Activated CD4-positive, alpha-beta T cell treated with anti-CD3 and anti-CD28 coated beads, Interleukin-2, amount 10 ng/mL, durations not matched to agents 24 days and 14 days (primary cell): ENCODE measurements around the gene PIP5KL1. TPM values are rescaled to one million over a fixed set of nuclear protein-coding genes. Genes with fewer than 3 reads are reported as not detected.

Experiments used
- DNase-seq: peaks from one replicate; pipeline ENCODE4 v3.0.0; 2022
- H3K27ac Mint-ChIP-seq: one replicate; pipeline ENCODE4 v1.8.0; 2022; ENCODE audit warnings: mild to moderate bottlenecking, mixed read lengths
- H3K27me3 Mint-ChIP-seq: one replicate; pipeline ENCODE4 v1.8.0; 2022; ENCODE audit warnings: mixed read lengths
- H3K36me3 Mint-ChIP-seq: one replicate; pipeline ENCODE4 v1.8.0; 2022; ENCODE audit warnings: low read depth, mild to moderate bottlenecking, mixed read lengths
- H3K4me1 Mint-ChIP-seq: one replicate; pipeline ENCODE4 v1.8.0; 2021; ENCODE audit warnings: mixed read lengths
- H3K4me3 Mint-ChIP-seq: one replicate; pipeline ENCODE4 v1.8.0; 2022; ENCODE audit warnings: mild to moderate bottlenecking, moderate library complexity, mixed read lengths
- H3K9me3 Mint-ChIP-seq: one replicate; pipeline ENCODE4 v1.8.0; 2021; ENCODE audit warnings: mixed read lengths
- intact Hi-C: fragments of 100-400 bp; cut with micrococcal nuclease; formaldehyde crosslinking; loops from one replicate; pipeline ENCODE4 v1.15.1; 2023
- total RNA-seq: library from RNA; stranded (reverse); gene quantifications from 2 replicates; pipeline ENCODE4 v1.2.3, GENCODE V29; 2022

PIP5KL1 gene
- total RNA-seq, 1 donor from 2014 or later: 0.89 TPM

DNA sequence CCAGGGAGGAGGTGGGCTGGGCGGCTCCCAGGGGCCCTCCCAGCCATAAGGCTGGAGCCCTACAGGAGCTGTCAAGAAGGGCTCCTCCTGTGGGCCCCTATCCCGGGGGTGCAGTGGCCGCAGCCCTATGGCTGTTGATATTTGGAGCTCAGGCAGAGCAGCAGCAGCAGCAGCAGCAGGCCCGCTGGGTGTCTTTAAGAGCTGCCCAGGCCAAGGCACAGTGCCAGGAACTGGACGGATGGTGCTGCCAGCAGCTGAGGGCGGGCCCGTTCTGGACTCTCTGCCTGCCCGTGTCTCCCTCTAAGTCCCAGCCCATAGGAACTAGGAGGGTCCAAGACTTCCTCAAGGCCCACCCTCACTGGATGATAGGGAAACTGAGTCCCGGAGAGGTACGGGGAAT lies 56.7 kb downstream of the PIP5KL1 start:
- Mint-ChIP-seq H3K27me3 (no peaks in the 10 kb centered on the region), H3K27ac (no peak overlapping the region), H3K36me3 (peaks cover 4% of the 10 kb centered on the region), H3K9me3 (no peaks in the 10 kb centered on the region), H3K4me3 (no peak overlapping the region), H3K4me1 (no peaks in the 10 kb centered on the region)
- intact Hi-C loops: no loop called here
- no peak for DNase-seq

GRCh38 chr9:127873223-127873691 lies 57.3 kb downstream of the PIP5KL1 start:
- H3K27me3 Mint-ChIP-seq: no peaks in the 10 kb centered on the region
- DNase-seq: no peak
- no peaks in the 10 kb centered on the region for H3K4me1 Mint-ChIP-seq
- H3K4me3 Mint-ChIP-seq: no peak overlapping the region
- H3K27ac Mint-ChIP-seq: no peak overlapping the region
- intact Hi-C loops: no loop called here
- H3K9me3 Mint-ChIP-seq: no peaks in the 10 kb centered on the region
- H3K36me3 Mint-ChIP-seq: peaks cover 1% of the 10 kb centered on the region

DNA sequence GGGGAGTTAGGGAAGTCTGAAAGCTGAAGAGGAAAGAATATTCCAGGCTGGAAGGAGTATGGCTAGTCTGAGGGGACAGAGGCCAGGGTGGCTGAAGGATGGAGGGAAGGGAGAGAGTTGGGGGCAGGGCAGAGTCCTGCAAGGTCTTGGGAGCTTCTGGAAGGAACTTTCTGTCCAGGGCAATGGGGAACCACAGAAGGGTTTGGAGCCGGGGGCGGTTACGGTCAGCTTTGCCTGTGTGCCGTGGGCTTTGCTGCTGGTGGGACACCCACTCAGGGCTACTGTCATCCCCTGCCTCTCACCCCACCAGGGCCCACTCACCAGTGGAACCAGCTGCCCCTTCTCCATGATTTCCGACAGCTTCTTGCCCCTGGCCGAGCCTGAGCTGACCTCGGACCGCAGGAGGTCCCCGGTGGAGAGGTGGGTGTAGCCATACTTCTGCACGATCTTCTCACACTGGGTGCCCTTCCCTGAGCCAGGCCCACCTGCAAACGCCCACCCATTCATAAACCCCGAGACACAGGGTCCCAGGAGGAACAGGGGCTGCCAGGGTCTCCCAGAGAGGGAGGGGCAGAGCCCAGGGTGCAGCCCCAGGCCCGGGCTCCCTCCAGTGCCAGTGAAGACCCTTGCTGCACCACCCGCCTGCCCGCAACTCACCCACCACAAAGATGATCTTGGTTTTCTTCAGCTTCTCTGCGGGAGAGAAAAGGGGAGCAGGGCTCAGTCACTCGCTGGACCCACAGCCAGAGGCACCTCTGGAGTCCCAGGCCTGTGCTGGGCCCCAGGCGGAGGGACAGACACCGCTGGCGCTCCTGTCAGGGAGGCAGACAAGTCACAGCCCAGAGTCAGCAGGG lies 58.0 kb downstream of the PIP5KL1 start:
- Mint-ChIP-seq H3K4me1 (no peaks in the 10 kb centered on the region), H3K4me3 (no peak overlapping the region), H3K27ac (no peak overlapping the region), H3K9me3 (no peaks in the 10 kb centered on the region), H3K36me3 (no peaks in the 10 kb centered on the region), H3K27me3 (no peaks in the 10 kb centered on the region)
- intact Hi-C loops: no loop called here
- no peak for DNase-seq

DNA sequence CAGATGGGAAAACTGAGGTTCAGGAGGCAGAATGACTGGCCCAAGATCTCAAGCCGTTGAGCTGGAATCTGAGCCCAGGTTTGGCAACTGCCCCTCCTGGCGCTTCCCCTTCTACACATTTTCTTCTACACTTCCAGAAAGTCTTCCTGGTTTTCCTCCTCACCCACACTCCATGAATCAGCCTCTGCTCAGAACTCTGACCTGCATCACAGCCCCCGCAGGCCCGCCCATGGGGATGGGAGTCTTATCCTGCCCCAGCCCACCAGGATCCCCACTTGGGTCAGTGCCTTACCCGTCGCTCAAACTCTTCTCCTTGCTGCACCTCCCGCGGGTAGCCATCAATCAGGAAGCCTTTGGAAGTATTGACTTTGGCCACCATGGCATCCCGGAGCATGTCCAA lies 59.0 kb downstream of the PIP5KL1 start:
- no peak for DNase-seq
- no peaks in the 10 kb centered on the region for H3K4me1 Mint-ChIP-seq
- intact Hi-C loops: no loop called here
- H3K9me3 Mint-ChIP-seq: no peaks in the 10 kb centered on the region
- no peaks in the 10 kb centered on the region for H3K27me3 Mint-ChIP-seq
- H3K36me3 Mint-ChIP-seq: no peaks in the 10 kb centered on the region
- no peak overlapping the region for H3K4me3 Mint-ChIP-seq
- no peak overlapping the region for H3K27ac Mint-ChIP-seq

GRCh38 chr9:127870887-127871286 lies 59.7 kb downstream of the PIP5KL1 start:
- Mint-ChIP-seq H3K9me3 (no peaks in the 10 kb centered on the region), H3K27ac (no peak overlapping the region), H3K4me3 (no peak overlapping the region), H3K4me1 (peaks cover 1% of the 10 kb centered on the region), H3K36me3 (peaks cover 1% of the 10 kb centered on the region), H3K27me3 (no peaks in the 10 kb centered on the region)
- intact Hi-C loops: loop anchor here (1.0 kb wide), 1 partner anchor 136 kb away; the partner anchor contains the start of gene TOR2A
- no peak for DNase-seq

Other genes with a start within 250 kb of the PIP5KL1 start
- not detected in 2 replicates for gene CFAP157, start 223.8 kb downstream of the PIP5KL1 start, total RNA-seq
- 22.8 TPM in 2 replicates for gene PTRH1, start 215.1 kb downstream of the PIP5KL1 start, total RNA-seq
- gene TTC16, start 214.7 kb downstream of the PIP5KL1 start, total RNA-seq: not detected in 2 replicates
- 20.4 and 21.4 TPM in 2 replicates for gene TOR2A, start 195.5 kb downstream of the PIP5KL1 start, total RNA-seq
- gene SH2D3C, start 152.1 kb downstream of the PIP5KL1 start, total RNA-seq: 22.2 and 23.3 TPM in 2 replicates
- 79.1 and 96.4 TPM in 2 replicates for gene CDK9, start 144.7 kb downstream of the PIP5KL1 start, total RNA-seq
- gene FPGS, start 127.9 kb downstream of the PIP5KL1 start, total RNA-seq: 126 and 128 TPM in 2 replicates
- gene ENG, start 76.1 kb downstream of the PIP5KL1 start, total RNA-seq: 29.9 and 32.4 TPM in 2 replicates
- gene AK1, start 53.1 kb downstream of the PIP5KL1 start, total RNA-seq: 18.0 and 19.9 TPM in 2 replicates
- 53.3 and 61.2 TPM in 2 replicates for gene ST6GALNAC6, start 31.2 kb downstream of the PIP5KL1 start, total RNA-seq
- 28.0 and 28.3 TPM in 2 replicates for gene ST6GALNAC4, start 13.7 kb downstream of the PIP5KL1 start, total RNA-seq
- 62.7 and 65.1 TPM in 2 replicates for gene DPM2, start 7.1 kb upstream of the PIP5KL1 start, total RNA-seq
- 56.1 and 64.4 TPM in 2 replicates for gene EEIG1, start 50.2 kb upstream of the PIP5KL1 start, total RNA-seq
- 9.6 and 11.1 TPM in 2 replicates for gene NAIF1, start 136.5 kb upstream of the PIP5KL1 start, total RNA-seq
- gene SLC25A25, start 137.5 kb upstream of the PIP5KL1 start, total RNA-seq: 12.2 and 14.0 TPM in 2 replicates
- gene PTGES2, start 197.0 kb upstream of the PIP5KL1 start, total RNA-seq: 84.6 and 89.8 TPM in 2 replicates
- gene LCN2, start 218.7 kb upstream of the PIP5KL1 start, total RNA-seq: not detected in 2 replicates
- 89.3 and 91.4 TPM in 2 replicates for gene BBLN, start 229.5 kb upstream of the PIP5KL1 start, total RNA-seq